Neural cell (in vitro differentiated cells): Measurements from ENCODE around the gene SLC39A2. TPM values are rescaled to one million over a fixed set of nuclear protein-coding genes. Genes with fewer than 3 reads are reported as not detected.

Source experiments
- H2AFZ ChIP-seq: fragments of 200-600, 300-800 bp; sonication (generic), shearing (Covaris generic); 2 replicates; pipeline ENCODE4 v1.6.0; 2014; ENCODE audit warnings: low read depth, mild to moderate bottlenecking, antibody characterized with exemption, low read length, moderate library complexity
- H3F3A ChIP-seq: fragments of 200-600 bp; shearing (Covaris generic); 2 replicates; pipeline ENCODE4 v1.6.1; 2016; ENCODE audit warnings: mild to moderate bottlenecking, moderate library complexity, mixed read lengths, antibody characterized with exemption, low read length; ENCODE audit not compliant: insufficient read depth, poor library complexity, severe bottlenecking
- H3K27ac ChIP-seq: fragments of 200-600, 300-800 bp; sonication (generic), shearing (Covaris generic); 2 replicates; pipeline ENCODE4 v1.5.1; 2014; ENCODE audit warnings: mild to moderate bottlenecking, low read length, moderate library complexity
- H3K27me3 ChIP-seq: fragments of 300-800, 200-600 bp; sonication (generic), shearing (Covaris generic); 2 replicates; pipeline ENCODE4 v1.6.0; 2014; ENCODE audit warnings: mild to moderate bottlenecking, low read depth, low read length, moderate library complexity; ENCODE audit not compliant: insufficient read depth
- H3K36me3 ChIP-seq: fragments of 300-800, 200-600 bp; sonication (generic), shearing (Covaris generic); 2 replicates; pipeline ENCODE4 v1.5.1; 2014; ENCODE audit warnings: mild to moderate bottlenecking, antibody characterized with exemption, low read length, moderate library complexity; ENCODE audit not compliant: insufficient read depth
- H3K4me2 ChIP-seq: fragments of 300-800, 200-600 bp; sonication (generic), shearing (Covaris generic); 2 replicates; pipeline ENCODE4 v1.6.0; 2014; ENCODE audit warnings: mild to moderate bottlenecking, low read length
- H3K4me3 ChIP-seq: fragments of 300-800, 200-600 bp; sonication (generic), shearing (Covaris generic); 2 replicates; pipeline ENCODE4 v1.5.1; 2014; ENCODE audit warnings: mild to moderate bottlenecking, low read length, moderate library complexity
- H3K79me2 ChIP-seq: fragments of 200-600 bp; shearing (Covaris generic); replicated peaks from 2 replicates; pipeline ENCODE4 v1.6.0; 2014; ENCODE audit warnings: mild to moderate bottlenecking, low read length, moderate library complexity; ENCODE audit not compliant: insufficient read depth
- H3K9ac ChIP-seq: fragments of 300-800, 200-600 bp; sonication (generic), shearing (Covaris generic); 2 replicates; pipeline ENCODE4 v1.6.1; 2016; ENCODE audit warnings: mild to moderate bottlenecking, low read length, mixed read lengths
- H3K9me2 ChIP-seq: fragments of 200-600 bp; shearing (Covaris generic); 2 replicates; pipeline ENCODE4 v1.6.1; 2016; ENCODE audit warnings: mild to moderate bottlenecking, low read length, mixed read lengths; ENCODE audit not compliant: insufficient read depth
- H3K9me3 ChIP-seq: fragments of 200-600, 300-800 bp; sonication (generic), shearing (Covaris generic); 2 replicates; pipeline ENCODE4 v1.6.1; 2016; ENCODE audit warnings: mild to moderate bottlenecking, mixed run types, low read length, moderate library complexity, mixed read lengths
- H4K20me1 ChIP-seq: fragments of 200-600 bp; shearing (Covaris generic); 2 replicates; pipeline ENCODE4 v1.6.1; 2016; ENCODE audit warnings: mild to moderate bottlenecking, mixed run types; ENCODE audit not compliant: insufficient read depth
- EP300 ChIP-seq: fragments of 450-650 bp; conservative IDR thresholded peaks from 2 replicates; pipeline ENCODE4 v1.6.1; 2014; ENCODE audit warnings: antibody characterized with exemption, mild to moderate bottlenecking, moderate library complexity; ENCODE audit not compliant: poor library complexity, severe bottlenecking
- EZH2 ChIP-seq: fragments of 200-600, 300-800 bp; shearing (Covaris generic), sonication (generic); IDR thresholded peaks from 2 replicates; pipeline ENCODE4 v1.6.1; 2014; ENCODE audit warnings: antibody characterized with exemption, low read length, borderline replicate concordance, mild to moderate bottlenecking; ENCODE audit not compliant: insufficient read depth, poor library complexity, severe bottlenecking
- MXI1 ChIP-seq: fragments of 450-650 bp; conservative IDR thresholded peaks from 2 replicates; pipeline ENCODE4 v1.6.1; 2014; ENCODE audit warnings: antibody characterized with exemption, mild to moderate bottlenecking; ENCODE audit not compliant: poor library complexity, severe bottlenecking
- POLR2AphosphoS5 ChIP-seq: IDR thresholded peaks from 2 replicates; pipeline ENCODE4 v1.6.1; 2012
- RAD21 ChIP-seq: fragments of 450-650 bp; conservative IDR thresholded peaks from 2 replicates; pipeline ENCODE4 v1.6.1; 2014; ENCODE audit warnings: antibody characterized with exemption, mild to moderate bottlenecking, moderate library complexity
- SMC3 ChIP-seq: fragments of 450-650 bp; conservative IDR thresholded peaks from 2 replicates; pipeline ENCODE4 v1.6.1; 2014; ENCODE audit warnings: antibody characterized with exemption, mild to moderate bottlenecking, moderate library complexity; ENCODE audit not compliant: poor library complexity
- TAF1 ChIP-seq: IDR thresholded peaks from 2 replicates; pipeline ENCODE4 v1.6.1; 2012; ENCODE audit warnings: low read depth
- polyA plus RNA-seq: library from polyadenylated mRNA; depleted of rRNA; stranded (reverse); fragments of >200 nt; gene quantifications from 2 replicates; pipeline ENCODE4 v1.2.3, GENCODE V29; 2014
- TF ChIP-seq, protein P1 (sequence below): IDR thresholded peaks from 2 replicates; pipeline ENCODE4 v1.6.1; 2012; ENCODE audit warnings: borderline replicate concordance
- TF ChIP-seq, protein P2 (sequence below): fragments of 450-650 bp; IDR thresholded peaks from 2 replicates; pipeline ENCODE4 v1.5.1; 2014; ENCODE audit warnings: antibody characterized with exemption, mild to moderate bottlenecking, moderate library complexity; ENCODE audit not compliant: poor library complexity, severe bottlenecking

Gene SLC39A2
- polyA plus RNA-seq, 1 donor from 2014 or later, result not detected

DNA sequence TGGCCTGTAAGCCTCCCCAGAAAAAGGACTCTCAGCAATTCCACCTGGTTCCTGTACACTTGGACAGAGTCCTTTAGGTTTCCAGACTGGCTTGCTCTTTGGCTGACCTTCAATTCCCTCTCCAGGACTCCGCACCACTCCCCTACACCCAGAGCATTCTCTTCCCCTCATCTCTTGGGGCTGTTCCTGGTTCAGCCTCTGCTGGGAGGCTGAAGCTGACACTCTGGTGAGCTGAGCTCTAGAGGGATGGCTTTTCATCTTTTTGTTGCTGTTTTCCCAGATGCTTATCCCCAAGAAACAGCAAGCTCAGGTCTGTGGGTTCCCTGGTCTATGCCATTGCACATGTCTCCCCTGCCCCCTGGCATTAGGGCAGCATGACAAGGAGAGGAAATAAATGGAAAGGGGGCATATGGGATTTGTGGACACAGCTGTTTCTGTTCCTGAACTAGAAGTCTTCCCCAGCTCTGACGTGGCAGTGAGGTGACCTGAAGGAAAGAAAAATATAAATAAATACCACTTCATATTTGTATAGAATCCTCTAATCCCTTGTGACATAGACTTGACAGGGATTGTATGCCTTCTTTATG lies 44.4 kb downstream of the SLC39A2 start:
- Histone ChIP-seq H3K4me3 (no peak overlapping the region), H3K27ac (no peak overlapping the region), H3K4me2 (no peak overlapping the region), H2AFZ (no peak overlapping the region), H3K27me3 (no peaks in the 10 kb centered on the region), H3K9ac (no peak overlapping the region), H3K9me2 (no peaks in the 10 kb centered on the region), H4K20me1 (no peaks in the 10 kb centered on the region), H3F3A (no peaks in the 10 kb centered on the region), H3K79me2 (no peaks in the 10 kb centered on the region), H3K36me3 (no peaks in the 10 kb centered on the region), H3K9me3 (no peaks in the 10 kb centered on the region)
- no peak for TF ChIP-seq EP300
- TF ChIP-seq EZH2, result no peak
- TF ChIP-seq, protein P1, sequence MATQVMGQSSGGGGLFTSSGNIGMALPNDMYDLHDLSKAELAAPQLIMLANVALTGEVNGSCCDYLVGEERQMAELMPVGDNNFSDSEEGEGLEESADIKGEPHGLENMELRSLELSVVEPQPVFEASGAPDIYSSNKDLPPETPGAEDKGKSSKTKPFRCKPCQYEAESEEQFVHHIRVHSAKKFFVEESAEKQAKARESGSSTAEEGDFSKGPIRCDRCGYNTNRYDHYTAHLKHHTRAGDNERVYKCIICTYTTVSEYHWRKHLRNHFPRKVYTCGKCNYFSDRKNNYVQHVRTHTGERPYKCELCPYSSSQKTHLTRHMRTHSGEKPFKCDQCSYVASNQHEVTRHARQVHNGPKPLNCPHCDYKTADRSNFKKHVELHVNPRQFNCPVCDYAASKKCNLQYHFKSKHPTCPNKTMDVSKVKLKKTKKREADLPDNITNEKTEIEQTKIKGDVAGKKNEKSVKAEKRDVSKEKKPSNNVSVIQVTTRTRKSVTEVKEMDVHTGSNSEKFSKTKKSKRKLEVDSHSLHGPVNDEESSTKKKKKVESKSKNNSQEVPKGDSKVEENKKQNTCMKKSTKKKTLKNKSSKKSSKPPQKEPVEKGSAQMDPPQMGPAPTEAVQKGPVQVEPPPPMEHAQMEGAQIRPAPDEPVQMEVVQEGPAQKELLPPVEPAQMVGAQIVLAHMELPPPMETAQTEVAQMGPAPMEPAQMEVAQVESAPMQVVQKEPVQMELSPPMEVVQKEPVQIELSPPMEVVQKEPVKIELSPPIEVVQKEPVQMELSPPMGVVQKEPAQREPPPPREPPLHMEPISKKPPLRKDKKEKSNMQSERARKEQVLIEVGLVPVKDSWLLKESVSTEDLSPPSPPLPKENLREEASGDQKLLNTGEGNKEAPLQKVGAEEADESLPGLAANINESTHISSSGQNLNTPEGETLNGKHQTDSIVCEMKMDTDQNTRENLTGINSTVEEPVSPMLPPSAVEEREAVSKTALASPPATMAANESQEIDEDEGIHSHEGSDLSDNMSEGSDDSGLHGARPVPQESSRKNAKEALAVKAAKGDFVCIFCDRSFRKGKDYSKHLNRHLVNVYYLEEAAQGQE, result no peak
- no peak for TF ChIP-seq SMC3
- TF ChIP-seq, protein P2, sequence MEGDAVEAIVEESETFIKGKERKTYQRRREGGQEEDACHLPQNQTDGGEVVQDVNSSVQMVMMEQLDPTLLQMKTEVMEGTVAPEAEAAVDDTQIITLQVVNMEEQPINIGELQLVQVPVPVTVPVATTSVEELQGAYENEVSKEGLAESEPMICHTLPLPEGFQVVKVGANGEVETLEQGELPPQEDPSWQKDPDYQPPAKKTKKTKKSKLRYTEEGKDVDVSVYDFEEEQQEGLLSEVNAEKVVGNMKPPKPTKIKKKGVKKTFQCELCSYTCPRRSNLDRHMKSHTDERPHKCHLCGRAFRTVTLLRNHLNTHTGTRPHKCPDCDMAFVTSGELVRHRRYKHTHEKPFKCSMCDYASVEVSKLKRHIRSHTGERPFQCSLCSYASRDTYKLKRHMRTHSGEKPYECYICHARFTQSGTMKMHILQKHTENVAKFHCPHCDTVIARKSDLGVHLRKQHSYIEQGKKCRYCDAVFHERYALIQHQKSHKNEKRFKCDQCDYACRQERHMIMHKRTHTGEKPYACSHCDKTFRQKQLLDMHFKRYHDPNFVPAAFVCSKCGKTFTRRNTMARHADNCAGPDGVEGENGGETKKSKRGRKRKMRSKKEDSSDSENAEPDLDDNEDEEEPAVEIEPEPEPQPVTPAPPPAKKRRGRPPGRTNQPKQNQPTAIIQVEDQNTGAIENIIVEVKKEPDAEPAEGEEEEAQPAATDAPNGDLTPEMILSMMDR, result no peak
- no peak for TF ChIP-seq RAD21
- no peak for TF ChIP-seq MXI1
- TF ChIP-seq POLR2AphosphoS5, result no peak
- no peak for TF ChIP-seq TAF1

DNA sequence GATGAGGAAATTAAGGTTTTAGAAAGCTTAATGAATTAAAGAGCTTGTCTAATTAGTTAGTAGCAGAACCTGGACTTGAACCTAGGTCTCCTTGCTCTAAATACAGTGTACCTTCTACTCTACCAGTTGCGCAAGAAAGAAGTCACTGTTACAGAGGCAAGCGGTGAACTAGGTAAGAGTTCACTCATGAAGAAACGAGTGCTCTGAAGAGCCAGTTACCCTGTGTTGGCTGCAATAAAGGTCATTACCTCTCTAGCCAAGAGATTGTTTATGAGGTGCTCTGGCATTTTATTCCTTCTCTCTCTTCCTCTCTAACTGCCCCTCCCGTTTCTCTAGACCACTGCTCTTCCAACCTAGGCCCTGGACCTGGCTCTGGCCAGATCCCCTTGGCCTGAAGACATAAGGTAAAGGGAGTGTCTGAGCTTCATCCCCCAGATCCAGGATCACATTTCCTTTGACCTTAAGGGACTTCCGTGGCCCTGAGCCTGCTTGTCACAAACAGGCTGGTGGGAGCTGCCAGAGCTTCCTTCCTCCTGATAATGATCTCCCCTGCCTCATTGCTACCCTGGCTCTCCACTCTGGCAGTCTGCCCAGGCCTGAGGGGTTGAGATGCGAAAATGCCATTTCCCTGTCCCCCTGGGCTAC lies 45.0 kb downstream of the SLC39A2 start:
- no peaks in the 10 kb centered on the region for H3K79me2 ChIP-seq

More for the DNA sequence above, 45.0 kb downstream of the SLC39A2 start:
- Histone ChIP-seq H3K9ac (no peak overlapping the region), H3F3A (no peaks in the 10 kb centered on the region), H2AFZ (no peak overlapping the region), H3K4me2 (no peak overlapping the region), H3K9me2 (no peaks in the 10 kb centered on the region), H3K36me3 (no peaks in the 10 kb centered on the region), H4K20me1 (no peaks in the 10 kb centered on the region), H3K27me3 (no peaks in the 10 kb centered on the region), H3K4me3 (no peak overlapping the region), H3K9me3 (no peaks in the 10 kb centered on the region), H3K27ac (no peak overlapping the region)
- no peak for TF ChIP-seq SMC3
- TF ChIP-seq MXI1, result no peak
- TF ChIP-seq, protein P2, result no peak
- TF ChIP-seq, protein P1, result no peak
- TF ChIP-seq TAF1, result no peak
- TF ChIP-seq EP300, result no peak
- no peak for TF ChIP-seq EZH2
- TF ChIP-seq POLR2AphosphoS5, result no peak
- no peak for TF ChIP-seq RAD21
